Measurements from ENCODE around the gene CLCA4.

CLCA4 gene

GRCh38 chr1:86516335-86516734 lies 30.5 kb upstream of the CLCA4 start:
- Mint-ChIP-seq H3K27ac (no peak overlapping the region), H3K36me3 (ENCODE audit: low read depth) (no peaks in the 10 kb centered on the region), H3K4me3 (no peak overlapping the region), H3K4me1 (ENCODE audit: low read depth) (no peaks in the 10 kb centered on the region), H3K9me3 (no peaks in the 10 kb centered on the region), H3K27me3 (ENCODE audit: low read depth) (no peaks in the 10 kb centered on the region)

DNA sequence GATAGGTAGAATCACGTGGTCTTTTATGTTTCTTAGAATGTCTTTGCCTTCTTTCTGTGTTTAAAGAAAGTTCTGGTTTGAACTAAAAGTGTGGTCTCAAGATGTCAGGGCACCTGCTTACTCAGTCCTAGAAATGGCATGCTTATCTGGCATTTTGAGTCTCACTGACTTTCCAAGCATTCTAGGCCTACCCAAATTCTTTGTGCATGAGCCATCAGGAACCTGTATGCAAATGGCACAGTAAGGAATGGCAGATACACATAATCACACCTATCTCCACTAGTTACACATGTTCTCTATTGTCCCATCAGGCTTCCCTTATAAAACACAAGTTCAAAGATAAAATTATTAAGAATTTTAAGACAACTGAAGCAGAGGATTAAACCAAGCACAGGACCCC lies 29.5 kb upstream of the CLCA4 start:
- Mint-ChIP-seq H3K4me3 (no peak overlapping the region), H3K9me3 (no peaks in the 10 kb centered on the region), H3K27ac (no peak overlapping the region), H3K4me1 (ENCODE audit: low read depth) (no peaks in the 10 kb centered on the region), H3K36me3 (ENCODE audit: low read depth) (no peaks in the 10 kb centered on the region), H3K27me3 (ENCODE audit: low read depth) (no peaks in the 10 kb centered on the region)

DNA sequence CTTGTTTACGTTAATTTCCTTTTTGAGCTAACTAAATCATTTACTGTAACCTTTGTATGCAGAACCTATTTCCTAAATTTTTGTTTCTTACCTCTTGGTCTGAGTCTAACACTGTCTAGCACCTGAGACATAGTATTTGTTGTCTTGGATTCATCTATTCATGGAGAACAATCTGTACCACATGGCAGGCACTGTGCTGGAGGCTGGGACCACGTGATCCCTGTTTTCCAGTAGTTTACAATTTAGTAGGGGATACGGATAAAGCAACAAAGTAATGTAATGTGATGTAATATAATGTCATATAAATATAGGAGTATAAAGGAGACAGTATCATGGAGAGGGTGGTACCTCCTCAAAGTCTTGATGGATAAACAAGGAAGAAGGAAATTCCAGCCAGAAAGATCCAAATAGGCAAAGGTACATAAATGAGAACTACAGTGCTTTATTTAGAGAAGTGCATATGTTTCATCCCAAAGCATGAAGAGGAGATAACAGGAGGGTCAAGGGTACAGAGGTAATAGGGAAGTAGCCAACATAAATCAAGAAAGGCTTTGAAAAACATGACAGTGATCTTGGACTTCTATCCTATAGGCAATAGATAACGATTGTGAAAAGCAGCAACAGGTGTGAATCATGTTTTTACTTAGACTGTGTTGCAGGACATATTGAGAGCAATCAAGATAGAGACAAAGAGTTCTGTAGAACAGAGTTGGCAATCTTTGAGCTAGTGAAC lies 25.9 kb upstream of the CLCA4 start:
- Mint-ChIP-seq H3K4me1 (ENCODE audit: low read depth) (no peaks in the 10 kb centered on the region), H3K27me3 (ENCODE audit: low read depth) (no peaks in the 10 kb centered on the region), H3K4me3 (no peak overlapping the region), H3K9me3 (no peaks in the 10 kb centered on the region), H3K36me3 (ENCODE audit: low read depth) (no peaks in the 10 kb centered on the region), H3K27ac (no peak overlapping the region)

DNA sequence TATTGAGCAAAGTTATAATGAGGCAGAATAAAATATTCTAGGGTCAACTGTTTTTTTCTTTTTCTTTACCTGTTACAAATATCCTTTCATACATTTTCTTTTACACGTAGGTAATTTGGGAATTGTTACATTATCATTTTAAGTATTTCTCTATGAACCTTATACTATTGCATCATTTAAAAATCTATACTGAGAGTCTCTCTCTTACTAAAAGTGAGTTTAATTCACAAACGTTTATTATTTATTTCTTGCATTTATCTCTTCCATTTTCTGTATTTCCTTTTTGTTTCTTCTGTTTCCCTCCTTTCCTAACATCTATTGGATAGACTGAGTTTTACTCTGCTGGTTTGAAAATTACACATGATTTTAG lies 25.4 kb upstream of the CLCA4 start:
- no peak overlapping the region for H3K27ac Mint-ChIP-seq
- no peaks in the 10 kb centered on the region for H3K27me3 Mint-ChIP-seq (ENCODE audit: low read depth)
- no peaks in the 10 kb centered on the region for H3K36me3 Mint-ChIP-seq (ENCODE audit: low read depth)
- H3K4me1 Mint-ChIP-seq (ENCODE audit: low read depth): no peaks in the 10 kb centered on the region
- H3K4me3 Mint-ChIP-seq: no peak overlapping the region
- H3K9me3 Mint-ChIP-seq: no peaks in the 10 kb centered on the region

GRCh38 chr1:86522240-86522639 lies 24.6 kb upstream of the CLCA4 start:
- no peaks in the 10 kb centered on the region for H3K36me3 Mint-ChIP-seq (ENCODE audit: low read depth)
- no peaks in the 10 kb centered on the region for H3K27me3 Mint-ChIP-seq (ENCODE audit: low read depth)
- H3K4me3 Mint-ChIP-seq: no peak overlapping the region
- H3K27ac Mint-ChIP-seq: no peak overlapping the region
- no peaks in the 10 kb centered on the region for H3K4me1 Mint-ChIP-seq (ENCODE audit: low read depth)
- H3K9me3 Mint-ChIP-seq: no peaks in the 10 kb centered on the region

DNA sequence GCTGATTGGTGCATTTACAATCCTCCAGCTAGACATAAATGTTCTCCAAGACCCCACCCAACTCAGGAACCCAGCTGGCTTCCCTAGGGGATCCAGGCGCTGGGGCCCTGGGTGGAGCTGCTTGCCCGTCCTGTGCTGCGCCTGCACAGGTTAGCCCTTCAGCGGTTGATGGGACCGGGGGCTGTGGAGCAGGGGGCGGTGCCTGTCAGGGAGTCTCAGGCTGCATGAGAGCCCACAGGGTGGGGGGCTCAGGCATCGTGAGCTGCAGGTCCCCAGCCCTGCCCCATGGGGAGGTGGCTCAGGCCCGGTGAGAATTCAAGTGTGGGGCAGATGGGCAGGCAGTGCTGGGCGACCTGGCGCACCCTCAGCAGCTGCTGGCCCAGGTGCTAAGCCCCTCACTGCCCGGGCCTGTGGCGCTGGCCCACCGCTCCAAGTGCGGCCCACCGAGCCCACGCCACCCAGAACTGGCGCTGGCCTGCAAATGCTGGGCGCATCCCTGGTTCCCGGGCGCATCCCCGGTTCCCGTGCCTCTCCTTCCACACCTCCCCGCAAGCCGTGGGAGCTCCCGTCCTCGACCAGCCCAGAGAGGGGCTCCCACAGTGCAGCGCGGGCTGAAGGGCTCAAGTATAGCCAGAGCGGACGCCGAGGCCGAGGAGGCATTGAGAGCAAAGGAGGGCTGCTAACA lies 23.1 kb upstream of the CLCA4 start:
- no peaks in the 10 kb centered on the region for H3K27me3 Mint-ChIP-seq (ENCODE audit: low read depth)
- no peaks in the 10 kb centered on the region for H3K36me3 Mint-ChIP-seq (ENCODE audit: low read depth)
- H3K27ac Mint-ChIP-seq: no peak overlapping the region
- H3K9me3 Mint-ChIP-seq: no peaks in the 10 kb centered on the region
- H3K4me1 Mint-ChIP-seq (ENCODE audit: low read depth): no peaks in the 10 kb centered on the region
- no peak overlapping the region for H3K4me3 Mint-ChIP-seq

GRCh38 chr1:86527306-86527705 lies 19.6 kb upstream of the CLCA4 start:
- H3K4me1 Mint-ChIP-seq (ENCODE audit: low read depth): no peaks in the 10 kb centered on the region
- no peak overlapping the region for H3K4me3 Mint-ChIP-seq
- no peaks in the 10 kb centered on the region for H3K36me3 Mint-ChIP-seq (ENCODE audit: low read depth)
- no peaks in the 10 kb centered on the region for H3K9me3 Mint-ChIP-seq
- H3K27ac Mint-ChIP-seq: no peak overlapping the region
- H3K27me3 Mint-ChIP-seq (ENCODE audit: low read depth): no peaks in the 10 kb centered on the region

GRCh38 chr1:86530211-86530845 lies 16.6 kb upstream of the CLCA4 start:
- Mint-ChIP-seq H3K9me3 (no peaks in the 10 kb centered on the region), H3K27me3 (ENCODE audit: low read depth) (peaks cover 15% of the 10 kb centered on the region), H3K27ac (no peak overlapping the region), H3K4me3 (no peak overlapping the region), H3K4me1 (ENCODE audit: low read depth) (no peaks in the 10 kb centered on the region), H3K36me3 (ENCODE audit: low read depth) (no peaks in the 10 kb centered on the region)

DNA sequence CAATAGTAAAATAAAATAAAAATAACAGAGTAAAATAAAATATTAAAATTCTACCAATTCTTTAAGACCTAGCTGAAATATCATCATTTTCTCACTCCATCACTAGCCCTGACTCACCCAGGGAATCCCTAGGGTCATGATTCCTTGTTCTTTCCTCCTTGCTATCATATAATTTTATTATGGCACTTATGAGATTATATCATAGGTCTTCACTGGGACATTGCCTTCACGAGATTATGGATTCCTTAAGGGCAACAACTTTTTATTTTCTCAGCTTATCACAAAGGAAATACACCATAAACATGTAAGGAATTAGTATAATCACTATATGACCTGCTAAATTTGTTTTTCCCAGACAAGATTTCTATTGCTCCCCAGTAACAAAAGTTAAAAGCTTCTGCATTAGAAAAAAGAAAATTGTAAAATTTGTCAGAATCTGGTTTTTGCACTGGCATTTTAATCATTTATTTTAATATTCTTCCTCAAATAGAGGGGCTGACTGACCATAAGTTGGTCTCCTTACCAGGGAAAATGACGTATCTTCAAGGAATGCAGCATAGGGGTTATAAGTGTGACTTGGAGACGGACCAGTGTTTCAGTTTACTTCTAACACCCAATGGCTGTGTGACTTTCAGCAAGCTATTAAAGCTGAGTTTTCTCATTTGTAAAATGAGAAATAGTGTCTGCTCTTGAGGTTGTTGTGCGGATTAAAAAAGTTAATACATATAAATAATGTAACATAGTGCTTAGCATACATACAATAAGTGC lies 8.8 kb upstream of the CLCA4 start:
- H3K27me3 Mint-ChIP-seq (ENCODE audit: low read depth): peaks cover 19% of the 10 kb centered on the region
- no peak overlapping the region for H3K27ac Mint-ChIP-seq
- no peak overlapping the region for H3K4me3 Mint-ChIP-seq
- H3K4me1 Mint-ChIP-seq (ENCODE audit: low read depth): no peaks in the 10 kb centered on the region
- H3K9me3 Mint-ChIP-seq: no peaks in the 10 kb centered on the region
- no peaks in the 10 kb centered on the region for H3K36me3 Mint-ChIP-seq (ENCODE audit: low read depth)

DNA sequence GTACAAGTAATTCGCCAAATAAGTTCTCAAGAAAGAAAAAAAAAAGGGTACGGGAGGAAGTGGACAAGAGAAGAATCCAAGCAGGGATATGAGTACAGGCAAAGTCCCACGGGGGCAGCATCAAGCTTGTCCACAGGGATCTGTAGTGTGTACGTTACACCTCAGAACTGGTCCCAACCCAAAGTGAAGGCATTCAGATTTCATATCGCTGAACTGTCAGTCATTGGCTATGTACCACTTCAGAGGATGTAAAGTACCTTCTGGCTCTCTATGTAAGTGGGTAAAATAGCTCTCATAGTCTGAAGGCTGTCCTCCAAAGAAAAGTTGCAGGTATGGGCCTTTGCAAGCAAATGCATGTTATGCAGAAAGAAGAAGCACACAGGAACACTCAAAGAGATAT lies 8.1 kb upstream of the CLCA4 start:
- Mint-ChIP-seq H3K9me3 (no peaks in the 10 kb centered on the region), H3K27ac (no peak overlapping the region), H3K4me3 (no peak overlapping the region), H3K4me1 (ENCODE audit: low read depth) (no peaks in the 10 kb centered on the region), H3K27me3 (ENCODE audit: low read depth) (peaks cover 16% of the 10 kb centered on the region), H3K36me3 (ENCODE audit: low read depth) (no peaks in the 10 kb centered on the region)

DNA sequence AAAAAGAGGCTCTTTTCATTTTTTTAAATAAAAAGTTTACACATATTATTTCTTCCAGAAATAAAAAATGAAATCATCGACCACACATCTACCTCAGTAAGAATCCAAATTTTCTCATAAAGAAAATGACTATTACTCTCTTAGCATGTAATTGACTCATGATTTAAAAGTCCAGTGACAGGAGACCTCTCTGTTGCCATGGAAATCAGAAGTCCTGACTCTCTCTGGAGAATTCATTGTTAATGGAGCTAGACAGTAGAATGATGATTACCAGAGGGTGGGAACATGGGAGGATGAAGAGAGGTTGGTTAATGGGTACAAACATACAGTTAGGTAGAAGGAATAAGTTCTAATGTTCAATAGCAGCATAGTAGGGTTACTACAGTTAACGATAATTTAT lies 5.0 kb upstream of the CLCA4 start:
- Mint-ChIP-seq H3K36me3 (ENCODE audit: low read depth) (no peaks in the 10 kb centered on the region), H3K27me3 (ENCODE audit: low read depth) (no peaks in the 10 kb centered on the region), H3K27ac (no peak overlapping the region), H3K4me3 (no peak overlapping the region), H3K4me1 (ENCODE audit: low read depth) (no peaks in the 10 kb centered on the region), H3K9me3 (no peaks in the 10 kb centered on the region)

DNA sequence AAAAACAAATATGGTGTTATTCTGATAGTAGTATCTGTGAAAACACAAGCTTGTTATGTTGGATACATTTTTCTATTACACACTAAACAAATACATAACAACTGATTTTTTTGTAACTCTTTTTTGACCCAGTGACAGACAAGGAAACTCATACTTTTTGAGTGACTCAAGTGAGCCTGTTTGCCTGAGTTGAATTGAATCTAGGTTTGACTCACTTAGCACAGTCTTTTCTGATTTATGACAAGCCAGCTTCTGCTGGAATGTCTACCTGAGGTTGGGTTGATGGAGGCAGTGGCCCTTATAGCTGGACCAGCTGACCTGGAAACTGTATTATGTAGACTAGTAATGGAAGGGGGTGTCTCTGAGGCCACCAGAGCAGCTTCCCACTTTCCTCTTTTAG lies 4.2 kb upstream of the CLCA4 start:
- Mint-ChIP-seq H3K4me1 (ENCODE audit: low read depth) (no peaks in the 10 kb centered on the region), H3K36me3 (ENCODE audit: low read depth) (no peaks in the 10 kb centered on the region), H3K9me3 (no peaks in the 10 kb centered on the region), H3K27me3 (ENCODE audit: low read depth) (no peaks in the 10 kb centered on the region), H3K4me3 (no peak overlapping the region), H3K27ac (no peak overlapping the region)

- no peaks in the 10 kb centered on the region for H3K36me3 Mint-ChIP-seq (ENCODE audit: low read depth)
- no peaks in the 10 kb centered on the region for H3K9me3 Mint-ChIP-seq
- no peaks in the 10 kb centered on the region for H3K4me1 Mint-ChIP-seq (ENCODE audit: low read depth)
- no peak overlapping the region for H3K27ac Mint-ChIP-seq
- no peak overlapping the region for H3K4me3 Mint-ChIP-seq
- no peaks in the 10 kb centered on the region for H3K27me3 Mint-ChIP-seq (ENCODE audit: low read depth)
Observed at GRCh38 chr1:86548839-86549238, 2.0 kb downstream of the CLCA4 start.

- H3K9me3 Mint-ChIP-seq: no peaks in the 10 kb centered on the region
- H3K36me3 Mint-ChIP-seq (ENCODE audit: low read depth): no peaks in the 10 kb centered on the region
- H3K4me1 Mint-ChIP-seq (ENCODE audit: low read depth): no peaks in the 10 kb centered on the region
- no peaks in the 10 kb centered on the region for H3K27me3 Mint-ChIP-seq (ENCODE audit: low read depth)
- no peak overlapping the region for H3K27ac Mint-ChIP-seq
- no peak overlapping the region for H3K4me3 Mint-ChIP-seq
Observed at GRCh38 chr1:86551305-86551704, 4.4 kb downstream of the CLCA4 start.

- Mint-ChIP-seq H3K4me3 (no peak overlapping the region), H3K36me3 (ENCODE audit: low read depth) (no peaks in the 10 kb centered on the region), H3K27ac (no peak overlapping the region), H3K9me3 (peaks cover 8% of the 10 kb centered on the region), H3K27me3 (ENCODE audit: low read depth) (no peaks in the 10 kb centered on the region), H3K4me1 (ENCODE audit: low read depth) (no peaks in the 10 kb centered on the region)
Observed at GRCh38 chr1:86552376-86552775, 5.5 kb downstream of the CLCA4 start.

Data from T-helper 1 cell treated with Interleukin-12 subunit alpha and Interleukin-12 subunit beta and Interleukin-4 antibody, amounts not matched to agents 30 μg/mL and 1 μg/mL, for 36 hours (primary cell).